Astrocyte of the hippocampus (primary cell): Measurements from ENCODE around the gene TMEM248.
"Not testable (repeated sequence)": the region's sequence is repeated elsewhere in the genome, so short reads cannot be mapped to it uniquely, and the experiment has no call there.

ENCODE experiments used
- DNase-seq: peaks from one replicate; pipeline ENCODE4 v3.0.0; 2011; ENCODE audit warnings: low read depth, low spot score

The TMEM248 gene, protein sequence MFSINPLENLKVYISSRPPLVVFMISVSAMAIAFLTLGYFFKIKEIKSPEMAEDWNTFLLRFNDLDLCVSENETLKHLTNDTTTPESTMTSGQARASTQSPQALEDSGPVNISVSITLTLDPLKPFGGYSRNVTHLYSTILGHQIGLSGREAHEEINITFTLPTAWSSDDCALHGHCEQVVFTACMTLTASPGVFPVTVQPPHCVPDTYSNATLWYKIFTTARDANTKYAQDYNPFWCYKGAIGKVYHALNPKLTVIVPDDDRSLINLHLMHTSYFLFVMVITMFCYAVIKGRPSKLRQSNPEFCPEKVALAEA

DNA sequence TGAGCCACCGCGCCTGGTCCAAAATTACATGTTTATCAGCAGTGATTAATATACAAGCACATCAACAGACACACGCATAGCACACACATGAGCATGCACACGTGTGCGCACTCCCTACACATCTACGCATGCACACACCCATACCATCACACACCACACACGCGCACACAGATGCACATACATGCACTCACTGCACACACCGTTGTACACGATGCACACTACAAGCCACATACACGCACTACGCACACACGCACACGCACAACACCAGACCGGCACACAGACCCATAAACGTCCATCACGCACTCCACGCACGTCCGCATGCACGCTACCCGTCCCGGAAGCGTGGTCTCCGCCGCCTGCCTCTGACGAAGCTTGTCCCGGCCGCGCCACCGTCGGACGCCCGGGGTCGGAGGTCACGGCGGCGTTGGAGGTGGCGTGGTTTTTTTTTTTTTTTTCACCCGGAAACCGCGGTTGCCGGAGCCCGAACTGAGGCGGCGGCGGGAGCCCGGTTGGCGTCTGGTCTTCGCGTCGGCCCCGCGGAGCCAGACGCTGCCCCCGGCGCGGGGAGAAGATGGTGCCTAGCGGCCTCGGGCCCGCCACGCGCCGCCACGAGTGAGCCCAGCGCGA, at the start of gene TMEM248:
Gene TMEM248, plus strand, starts transcription at position 457 of the 627 bp plus-strand sequence. CDS start 20,641 bp downstream, outside the sequence.
- DNase-seq: peak; percentile 90

DNA sequence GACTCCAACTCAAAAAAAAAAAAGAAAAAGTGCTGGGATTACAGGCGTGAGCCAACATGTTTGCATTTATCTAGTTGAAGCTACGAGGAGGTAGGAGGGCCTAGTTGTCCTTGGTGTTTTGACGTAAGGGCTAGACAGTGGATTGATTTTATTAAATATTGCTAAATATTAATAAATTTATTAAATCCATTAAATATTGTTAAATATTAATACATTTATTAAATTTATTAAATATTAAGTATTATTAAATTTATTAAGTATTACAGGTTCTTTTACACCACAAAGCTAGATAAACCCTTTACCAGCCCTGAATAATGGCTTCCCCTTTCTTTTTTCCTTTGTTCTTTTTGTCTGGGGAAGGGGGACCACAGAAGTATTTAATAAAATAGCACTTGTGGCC, 47.5 kb upstream of the TMEM248 start:
- DNase-seq: no peak

DNA sequence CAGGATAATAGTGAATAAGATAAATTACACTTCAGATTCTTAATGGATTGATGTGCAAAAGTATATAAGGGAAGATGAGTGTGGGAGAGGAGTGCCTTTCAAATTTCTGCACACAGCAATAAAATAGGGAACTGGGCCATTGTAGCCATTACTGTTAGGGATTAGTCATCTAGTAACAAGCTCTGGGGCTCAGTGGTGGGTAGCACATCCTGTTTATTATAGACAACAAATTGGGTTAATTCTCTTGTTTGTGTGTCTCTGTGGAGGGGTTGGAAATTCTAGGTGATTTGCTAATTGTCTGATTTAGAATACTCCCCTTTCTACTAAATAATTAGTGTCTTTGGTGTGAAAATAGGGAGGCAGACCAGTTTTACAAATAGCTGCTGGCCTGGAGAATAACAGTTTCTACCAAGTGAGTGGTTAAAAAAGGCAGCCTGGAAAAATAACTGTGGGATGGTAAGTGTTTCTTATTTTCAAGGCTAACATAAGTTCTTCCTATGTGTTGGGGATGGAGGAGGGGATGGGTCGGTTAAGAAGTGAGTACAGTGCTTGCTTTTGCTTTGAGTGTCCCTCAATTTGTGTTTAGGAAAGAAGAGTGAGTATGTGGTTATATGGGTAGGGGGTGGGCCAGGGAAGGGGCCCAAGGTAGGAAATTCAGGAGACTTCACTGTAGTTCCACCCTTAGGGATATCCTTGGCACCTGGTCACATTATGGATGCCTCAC, 43.3 kb upstream of the TMEM248 start:
- peak; percentile 34 for DNase-seq

DNA sequence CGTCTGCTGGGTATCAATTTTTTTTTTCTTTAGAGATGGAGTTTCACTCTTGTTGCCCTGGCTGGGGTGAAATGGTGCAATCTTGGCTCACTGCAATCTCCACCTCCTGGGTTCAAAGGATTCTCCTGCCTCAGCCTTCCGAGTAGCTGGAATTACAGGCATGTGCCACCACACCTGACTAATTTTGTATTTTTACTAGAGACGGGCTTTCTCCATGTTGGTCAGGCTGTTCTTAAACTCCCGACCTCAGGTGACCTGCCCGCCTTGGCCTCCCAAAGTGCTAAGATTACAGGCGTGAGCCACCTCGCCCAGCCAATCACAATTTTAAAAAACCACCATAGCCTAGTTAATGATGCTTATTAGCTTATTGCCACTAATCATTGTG, 42.7 kb upstream of the TMEM248 start:
- DNase-seq: not testable (repeated sequence)

DNA sequence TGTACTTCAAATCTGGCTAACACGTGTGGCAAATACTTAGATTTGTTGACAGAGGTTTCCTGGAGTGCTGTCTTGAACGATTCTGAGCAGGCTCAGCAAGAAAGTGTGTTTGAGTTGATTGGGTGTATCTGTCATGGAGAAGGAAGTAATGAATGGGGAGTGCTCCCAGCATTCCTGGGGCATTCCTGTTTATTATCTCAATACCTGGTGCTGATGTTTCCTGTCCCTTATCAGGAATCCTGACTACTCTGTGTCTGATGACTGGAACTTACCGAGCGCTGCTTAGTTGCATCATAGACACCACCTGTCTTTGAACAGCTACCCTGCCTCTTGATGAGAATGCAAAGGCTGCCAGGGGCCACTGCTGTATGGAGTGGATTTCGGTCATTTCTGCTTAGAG, 41.0 kb upstream of the TMEM248 start:
- no peak for DNase-seq

DNA sequence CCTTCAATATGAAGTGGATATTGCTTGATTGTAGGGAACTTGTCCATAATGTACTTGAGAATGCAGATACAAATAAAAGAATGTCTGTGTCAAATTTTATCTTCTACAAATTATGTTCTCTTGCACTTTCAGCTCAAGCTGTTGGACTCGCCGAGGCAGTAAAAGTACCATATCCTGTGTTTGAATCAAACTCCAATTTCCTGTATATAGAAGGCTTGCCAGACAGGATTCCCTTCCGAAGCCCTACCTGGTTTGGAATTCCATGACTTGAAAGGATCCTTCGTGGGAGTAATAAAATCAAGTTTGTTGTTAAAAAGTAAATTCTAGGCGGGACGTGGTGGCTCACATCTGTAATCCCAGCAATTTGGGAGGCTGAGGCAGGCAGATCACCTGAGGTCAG, 40.4 kb upstream of the TMEM248 start:
- DNase-seq: not testable (repeated sequence)

DNA sequence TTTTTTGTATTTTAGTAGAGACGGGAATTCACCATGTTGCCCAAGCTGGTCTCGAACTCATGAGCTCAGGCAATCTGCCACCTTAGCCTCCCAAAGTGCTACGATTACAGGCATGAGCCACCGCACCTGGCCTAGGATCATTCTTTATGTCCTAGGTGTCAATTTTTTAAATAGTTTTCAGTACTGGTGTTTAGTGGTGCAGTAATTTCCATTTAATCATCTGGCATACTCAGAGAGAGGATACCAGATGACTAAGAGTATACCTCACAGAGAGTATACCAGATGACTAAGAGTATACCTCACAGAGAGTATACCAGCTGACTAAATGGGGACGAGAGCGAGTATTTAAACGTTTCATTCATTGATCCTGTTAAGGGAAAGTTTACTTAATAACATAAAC, 37.3 kb upstream of the TMEM248 start:
- DNase-seq: peak; percentile 20

DNA sequence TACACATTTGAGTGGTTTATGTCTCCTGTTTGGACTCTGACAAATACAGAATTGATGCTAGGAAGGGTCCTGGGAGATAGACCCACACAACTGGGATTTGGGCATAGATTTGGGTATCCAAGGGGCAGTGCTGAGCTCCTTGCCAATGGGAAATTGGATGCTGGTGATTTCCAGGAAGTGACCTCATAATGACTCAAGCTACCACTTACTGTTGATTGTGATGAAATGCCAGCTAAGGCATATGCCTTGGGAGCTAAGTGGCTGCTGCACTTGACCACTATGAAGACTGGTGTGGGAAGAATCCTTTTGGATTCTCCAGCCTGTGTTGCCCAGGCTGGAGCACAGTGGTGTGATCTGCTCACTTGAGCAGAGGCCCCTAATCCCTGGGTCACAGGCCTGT, 36.5 kb upstream of the TMEM248 start:
- not testable (repeated sequence) for DNase-seq

DNA sequence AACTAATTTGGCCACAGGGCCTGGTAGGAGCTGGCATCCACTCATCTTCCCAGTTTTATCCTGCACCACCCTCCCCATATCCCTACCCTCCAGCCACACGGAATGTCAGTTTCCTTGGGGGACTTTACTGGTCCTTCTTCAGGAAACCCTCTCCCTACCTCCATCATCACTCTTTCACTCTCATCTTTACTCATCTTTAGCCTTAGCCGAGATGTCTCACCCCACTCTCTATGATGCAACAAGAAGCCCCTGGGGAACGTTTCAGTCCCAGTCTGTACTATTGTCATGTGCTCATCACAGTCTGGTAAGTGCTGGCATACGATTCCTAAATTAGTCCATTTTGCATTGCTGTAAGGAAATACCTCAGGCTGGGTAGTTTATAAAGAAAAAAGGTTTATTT, 34.9 kb upstream of the TMEM248 start:
- no peak for DNase-seq

DNA sequence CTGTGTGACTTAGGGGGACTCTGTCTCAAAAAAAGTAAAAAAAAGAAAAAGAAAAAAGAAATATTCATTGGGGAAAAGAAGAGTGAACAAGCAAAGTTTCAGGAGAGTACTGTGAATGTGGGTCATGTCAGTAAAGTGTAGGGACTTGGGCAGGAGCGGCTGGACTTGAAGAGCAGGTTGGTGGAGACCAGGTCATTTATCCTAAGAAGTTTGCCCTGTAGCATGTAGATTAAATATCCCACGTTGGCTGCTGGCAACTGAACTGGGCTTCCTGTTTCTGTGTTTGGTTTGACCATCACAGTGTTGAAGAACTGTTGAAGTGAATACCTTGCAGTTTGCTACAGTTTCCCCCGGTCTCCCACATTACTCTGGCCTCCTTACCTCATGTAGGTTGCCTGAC, 32.8 kb upstream of the TMEM248 start:
- not testable (repeated sequence) for DNase-seq

DNA sequence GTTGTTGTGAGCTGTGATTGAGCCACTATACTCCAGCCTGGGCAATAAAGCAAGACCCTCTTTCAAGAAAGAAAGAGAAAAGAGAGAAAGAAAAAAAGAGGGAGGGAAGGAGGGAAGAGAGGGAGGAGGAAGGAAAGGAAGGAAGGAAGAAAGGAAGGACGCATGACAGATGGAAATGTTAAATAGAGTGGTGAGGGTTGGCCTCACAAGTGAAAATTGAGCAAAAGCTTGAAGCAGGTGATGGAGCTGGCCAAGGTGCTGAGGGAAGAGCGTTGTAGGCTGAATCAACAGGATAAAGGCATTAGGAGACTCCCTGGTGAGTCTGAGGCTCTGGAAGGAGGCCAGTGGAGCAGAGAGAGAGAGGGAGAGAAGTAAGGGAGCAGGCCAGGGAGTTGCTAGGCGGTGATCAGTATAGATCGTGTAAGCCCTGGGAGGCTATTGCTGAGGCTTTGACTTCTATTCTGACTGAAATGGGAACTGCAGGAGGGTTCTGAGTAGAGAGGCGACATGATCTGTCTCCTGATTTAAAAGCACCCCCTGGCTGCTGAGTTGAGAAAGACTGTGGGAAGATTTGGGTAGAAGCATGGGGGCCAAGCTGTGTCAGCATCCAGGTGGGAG, 26.5 kb upstream of the TMEM248 start:
- peak; percentile 67 for DNase-seq

DNA sequence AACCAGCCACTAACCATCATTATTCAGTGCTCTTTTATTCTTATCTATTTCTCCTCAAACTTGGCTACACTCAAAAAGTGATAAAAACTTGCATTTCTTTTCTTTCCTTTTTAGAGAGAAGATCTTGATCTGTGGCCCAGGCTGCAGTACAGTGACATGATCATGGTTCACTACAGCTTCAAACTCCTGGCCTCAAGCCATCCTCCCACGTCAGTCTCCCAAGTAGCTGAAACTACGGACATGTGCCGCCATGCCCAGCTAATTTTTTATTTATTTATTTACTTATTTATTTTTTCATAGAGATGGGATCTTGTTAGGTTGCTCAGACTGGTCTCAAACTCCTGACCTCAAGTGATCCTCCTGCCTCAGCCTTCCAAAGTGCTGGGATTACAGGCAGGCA, 24.6 kb upstream of the TMEM248 start:
- DNase-seq: no peak

DNA sequence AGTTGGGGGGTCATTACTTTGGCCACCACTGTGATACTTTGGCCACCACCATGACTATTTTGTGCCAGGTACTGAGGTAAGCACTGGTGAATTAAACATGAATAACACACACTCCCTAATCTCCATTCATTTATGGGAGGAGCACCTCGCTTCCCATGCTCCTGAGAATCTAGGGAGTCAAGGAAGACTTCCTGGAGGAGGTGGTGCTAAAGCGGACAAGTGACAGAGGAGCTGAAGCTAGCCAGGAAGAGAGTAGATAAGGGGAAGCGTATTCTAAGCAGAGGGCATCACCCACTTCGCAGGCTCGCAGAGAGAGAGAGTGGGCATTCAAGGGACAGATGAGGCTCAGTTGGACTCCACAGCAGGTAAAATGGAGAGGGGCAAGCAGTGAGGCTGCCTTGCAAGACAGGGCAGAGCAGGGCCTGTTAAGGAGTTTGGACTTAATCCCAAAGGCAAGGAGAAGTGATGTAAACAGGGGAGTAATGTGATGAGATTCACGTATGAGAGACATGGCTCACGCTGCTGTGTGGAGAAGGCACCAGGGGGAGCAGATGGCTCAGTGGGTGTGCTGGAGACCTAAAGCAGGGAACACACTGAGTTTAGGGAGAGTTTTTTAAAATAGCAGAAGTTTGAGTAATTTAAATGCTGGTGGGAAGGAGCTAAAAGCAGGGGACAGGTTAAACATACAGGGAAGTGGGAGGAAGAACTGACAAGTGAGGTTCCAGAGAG, 21.3 kb upstream of the TMEM248 start:
- DNase-seq: no peak

DNA sequence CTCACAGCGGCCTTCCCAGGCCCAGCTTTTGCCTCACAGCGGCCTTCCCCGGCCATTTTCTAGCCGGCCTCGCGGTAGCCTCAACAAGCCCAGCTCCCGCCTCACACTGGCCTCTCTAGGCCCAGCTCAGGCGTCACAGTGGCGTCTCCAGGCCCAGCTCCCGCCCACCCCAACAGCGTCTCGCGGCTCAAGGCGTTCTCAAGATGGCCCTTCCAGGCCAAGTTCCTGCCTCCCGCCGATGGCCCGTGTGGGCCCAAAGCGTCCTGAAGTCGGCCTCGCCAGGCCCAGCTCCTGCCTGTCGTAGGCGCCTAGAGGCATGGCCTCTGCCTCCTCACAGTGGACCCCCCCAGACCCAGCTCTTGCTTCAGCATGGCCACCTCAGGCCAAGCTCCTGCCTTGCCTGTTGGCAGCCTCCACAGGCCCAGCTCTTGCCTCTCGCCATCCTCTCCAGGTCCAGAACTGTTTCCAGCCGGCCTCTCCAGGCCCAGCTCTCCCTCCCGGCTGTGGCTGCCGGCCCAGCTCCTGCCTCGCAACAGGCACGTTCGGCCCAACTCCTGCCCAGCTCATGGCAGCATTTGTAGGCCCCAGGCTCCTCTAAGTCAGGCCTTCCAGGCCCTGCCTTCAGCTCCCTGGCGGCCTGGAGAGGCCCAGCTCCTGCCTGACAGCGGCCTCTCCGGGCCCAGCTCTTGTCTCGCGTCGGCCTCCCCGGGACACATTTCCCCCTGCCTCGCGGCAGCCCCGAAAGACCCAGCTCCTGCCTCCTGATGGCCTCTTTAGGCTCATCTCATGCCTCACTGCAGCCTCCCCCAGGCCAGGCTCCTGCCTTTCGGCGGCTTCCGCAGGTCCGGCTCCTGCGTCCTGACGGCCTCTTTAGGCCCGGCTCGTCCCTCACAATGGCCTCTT, 18.8 kb upstream of the TMEM248 start:
- DNase-seq: no peak

DNA sequence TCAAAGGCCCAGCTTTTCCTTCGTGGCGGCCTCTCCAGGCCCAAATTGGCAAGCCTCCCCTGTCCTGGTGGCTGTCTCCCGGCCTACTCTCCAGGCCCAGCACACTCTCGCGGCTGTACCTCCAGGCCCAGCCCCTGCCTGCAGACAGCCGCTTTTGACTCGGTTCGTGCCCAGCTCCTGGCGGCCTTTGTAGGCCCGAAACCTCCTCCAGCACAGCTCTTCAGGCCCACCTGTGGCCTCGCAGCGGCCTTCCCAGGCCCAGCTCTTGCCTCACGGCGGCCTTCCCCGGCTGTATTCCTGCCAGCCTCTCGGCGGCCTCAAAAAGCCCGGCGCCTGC, 18.2 kb upstream of the TMEM248 start:
- no peak for DNase-seq

DNA sequence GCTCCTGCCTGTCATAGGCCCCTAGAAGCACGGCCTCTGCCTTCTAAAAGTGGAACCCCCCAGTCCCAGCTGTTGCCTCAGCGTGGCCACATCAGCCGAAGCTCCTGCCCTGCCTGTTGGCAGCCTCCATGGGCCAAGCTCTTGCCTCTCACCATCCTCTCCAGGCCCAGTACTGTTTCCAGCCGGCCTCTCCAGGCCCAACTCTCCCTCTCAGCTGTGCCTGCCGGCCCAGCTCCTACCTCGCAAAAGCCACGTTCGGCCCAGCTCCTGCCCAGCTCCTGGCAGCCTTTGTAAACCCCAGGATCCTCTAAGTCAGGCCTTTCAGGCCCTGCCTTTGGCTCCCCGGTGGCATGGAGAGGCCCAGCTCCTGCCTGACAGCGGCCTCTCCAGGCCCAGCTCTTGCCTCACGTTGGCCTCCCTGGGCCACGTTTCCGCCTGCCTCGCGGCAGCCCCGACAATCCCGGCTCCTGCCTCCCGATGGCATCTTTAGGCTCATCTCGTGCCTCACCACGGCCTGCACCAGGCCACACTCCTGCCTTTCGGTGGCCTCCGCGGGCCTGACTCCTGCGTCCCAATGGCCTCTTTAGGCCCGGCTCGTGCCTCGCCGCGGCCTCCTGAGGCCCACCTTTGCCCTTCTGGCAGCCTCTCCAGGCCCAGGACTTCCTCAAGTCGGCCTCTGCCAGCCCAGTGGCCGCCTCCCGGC, 17.5 kb upstream of the TMEM248 start:
- DNase-seq: no peak

DNA sequence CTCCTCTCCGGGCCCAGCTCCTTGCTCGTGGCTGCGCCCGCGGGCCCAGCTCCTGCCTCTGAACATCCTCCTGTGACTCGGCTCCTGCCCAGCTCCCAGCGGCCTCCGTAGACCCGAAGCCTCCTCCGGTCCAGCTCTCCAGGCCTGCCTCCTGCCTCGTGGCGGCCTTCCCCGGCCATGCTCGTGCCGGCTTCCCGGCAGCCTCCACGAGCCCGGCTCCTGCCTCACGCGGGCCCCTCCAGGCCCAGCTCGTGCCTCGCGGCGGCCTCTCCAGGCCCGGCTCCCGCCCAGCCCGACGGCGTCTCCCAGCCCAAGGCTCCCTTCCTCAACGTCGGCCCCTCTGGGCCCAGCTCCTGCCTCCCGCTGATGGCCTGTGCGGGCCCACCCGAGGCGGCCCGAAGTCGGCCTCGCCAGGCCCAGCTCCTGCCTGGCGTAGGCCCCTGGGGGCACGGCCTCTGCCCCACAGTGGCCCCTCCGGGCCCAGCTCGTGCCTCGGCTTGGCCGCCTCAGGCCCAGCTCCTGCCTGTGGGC, 16.9 kb upstream of the TMEM248 start:
- no peak for DNase-seq

DNA sequence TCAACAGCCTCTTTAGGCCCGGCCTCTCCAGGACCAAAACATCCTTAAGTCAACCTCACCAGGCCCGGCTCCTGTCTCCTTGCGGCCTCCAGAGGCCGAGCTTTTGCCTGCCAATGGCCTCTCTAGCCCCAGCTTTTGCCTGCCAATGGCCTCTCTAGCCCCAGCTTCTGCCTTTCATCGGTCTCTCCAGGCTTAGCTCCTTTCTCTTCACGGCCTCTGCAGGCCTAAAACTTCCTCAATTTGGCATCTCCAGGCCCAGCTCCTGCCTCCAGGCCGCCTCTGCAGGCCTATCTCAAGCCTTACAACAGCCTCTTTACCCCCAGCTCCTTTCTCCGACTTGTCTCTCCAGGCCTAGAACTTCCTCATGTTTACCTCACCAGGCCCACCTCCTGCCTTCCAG, 15.7 kb upstream of the TMEM248 start:
- DNase-seq: no peak

DNA sequence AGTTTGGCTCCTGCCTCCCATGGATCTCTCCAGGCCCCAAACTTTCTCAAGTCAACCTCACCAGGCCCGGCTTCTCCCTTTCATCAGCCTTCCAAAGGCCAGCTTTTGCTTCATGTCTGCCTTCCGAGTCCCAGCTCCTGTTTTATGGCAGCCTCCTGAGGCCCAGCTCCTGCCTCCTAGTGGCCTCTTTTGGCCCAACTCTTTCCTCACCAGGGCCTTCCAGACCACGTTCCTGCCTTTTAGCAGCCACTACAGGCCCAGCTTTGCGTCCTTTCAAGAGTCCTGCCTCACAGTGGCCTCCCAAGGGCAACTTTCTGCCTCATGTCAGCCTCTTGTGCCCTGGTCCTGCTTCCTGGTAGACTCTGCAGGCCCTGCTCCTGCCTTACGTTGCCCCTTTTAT, 15.3 kb upstream of the TMEM248 start:
- no peak for DNase-seq

DNA sequence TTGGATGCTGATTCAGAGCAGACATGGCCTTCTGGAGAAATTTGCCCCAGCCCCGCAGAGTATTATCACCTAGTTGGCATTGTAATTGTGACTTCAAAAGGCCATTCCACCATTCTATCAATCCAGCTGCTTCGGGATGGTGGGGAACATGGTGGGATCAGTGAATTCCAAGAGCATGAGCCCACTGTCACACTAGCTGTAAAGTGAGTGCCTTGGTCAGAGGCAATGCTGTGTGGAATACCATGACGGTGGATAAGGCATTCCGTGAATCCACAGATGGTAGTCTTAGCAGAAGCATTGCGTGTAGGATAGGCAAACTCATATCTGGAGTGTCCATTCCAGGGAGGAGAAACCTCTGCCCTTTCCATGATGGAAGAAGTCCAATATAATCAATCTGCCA, 13.3 kb upstream of the TMEM248 start:
- DNase-seq: no peak
